Fibroblast of lung (primary cell): ENCODE results near the gene OSBPL6. TPM values are rescaled to one million over a fixed set of nuclear protein-coding genes. Genes with fewer than 3 reads are reported as not detected.

Experiments used
- DNase-seq, 2 donors: peaks; one replicate each; pipeline versions ENCODE4 v3.0.0 to v3.0.0-alpha.2; 2010; ENCODE audit warnings: low read depth in 2 of 2
- H2AFZ ChIP-seq: 2 replicates; pipeline ENCODE4 v1.5.1; 2012; ENCODE audit warnings: low read length, control low read depth, inconsistent platforms
- H3K27ac ChIP-seq: 2 replicates; pipeline ENCODE4 v1.5.1; 2011; ENCODE audit warnings: low read length, control low read depth; ENCODE audit not compliant: insufficient read depth
- H3K27me3 ChIP-seq: 2 replicates; pipeline ENCODE4 v1.5.1; 2011; ENCODE audit warnings: mild to moderate bottlenecking, low read length; ENCODE audit not compliant: control insufficient read depth, insufficient read depth
- H3K36me3 ChIP-seq: 2 replicates; pipeline ENCODE4 v1.5.1; 2011; ENCODE audit warnings: low read length; ENCODE audit not compliant: control insufficient read depth, insufficient read depth
- H3K4me1 ChIP-seq: 2 replicates; pipeline ENCODE4 v1.5.1; 2011; ENCODE audit warnings: low read length; ENCODE audit not compliant: control insufficient read depth, insufficient read depth; ENCODE audit errors: extremely low read depth
- H3K4me2 ChIP-seq: 2 replicates; pipeline ENCODE4 v1.5.1; 2011; ENCODE audit warnings: low read length, control low read depth; ENCODE audit not compliant: insufficient read depth; ENCODE audit errors: extremely low read depth
- H3K4me3 ChIP-seq, 4 experiments: fragments of 200-600 bp in 1 of 4; sonication (generic) in 1 of 4; replicated peaks in 1 of 4; 2 replicates each; pipeline ENCODE4 v1.5.1; 2011 to 2016; ENCODE audit warnings: low read length in 4 of 4, low read depth in 3 of 4, mild to moderate bottlenecking in 3 of 4, control low read depth in 2 of 4, inconsistent platforms in 1 of 4, mixed read lengths in 1 of 4; ENCODE audit not compliant: insufficient read depth in 1 of 4; ENCODE audit errors: control extremely low read depth in 1 of 4
- H3K79me2 ChIP-seq: 2 replicates; pipeline ENCODE4 v1.5.1; 2012; ENCODE audit warnings: mild to moderate bottlenecking, low read length, inconsistent platforms; ENCODE audit not compliant: control insufficient read depth, insufficient read depth
- H3K9ac ChIP-seq: 2 replicates; pipeline ENCODE4 v1.5.1; 2011; ENCODE audit warnings: mild to moderate bottlenecking, low read length, control low read depth; ENCODE audit not compliant: insufficient read depth
- H3K9me3 ChIP-seq: 2 replicates; pipeline ENCODE4 v1.5.1; 2012; ENCODE audit warnings: low read depth, low read length; ENCODE audit not compliant: control insufficient read depth, insufficient read depth
- H4K20me1 ChIP-seq: 2 replicates; pipeline ENCODE4 v1.5.1; 2011; ENCODE audit warnings: low read length; ENCODE audit not compliant: control insufficient read depth, insufficient read depth; ENCODE audit errors: extremely low read depth
- EZH2 ChIP-seq: IDR thresholded peaks from 2 replicates; pipeline ENCODE4 v1.5.1; 2012; ENCODE audit warnings: low read length, control low read depth, mild to moderate bottlenecking; ENCODE audit errors: missing control alignments
- polyA plus RNA-seq, 2 donors: library from polyadenylated mRNA; depleted of rRNA in 1 of 2; stranded (reverse) in 1 of 2; unstranded in 1 of 2; fragments of >200 nt; gene quantifications; 2 replicates each; pipeline ENCODE4 v1.2.1, GENCODE V29; 2011 to 2012; ENCODE audit warnings: missing spikeins in 1 of 2
- total RNA-seq: library from RNA; depleted of rRNA; stranded (reverse); fragments of >200 nt; gene quantifications from 2 replicates; pipeline ENCODE4 v1.2.1, GENCODE V29; 2014
- TF ChIP-seq, protein P1 (sequence below), 2 donors: IDR thresholded peaks in 1 of 2; conservative IDR thresholded peaks in 1 of 2; 1 replicate in 1 of 2; 2 replicates in 1 of 2; pipeline ENCODE4 v1.5.1; 2011 to 2012; ENCODE audit warnings: low read length in 2 of 2, control low read depth in 1 of 2, inconsistent platforms in 1 of 2, low read depth in 1 of 2, mild to moderate bottlenecking in 1 of 2

OSBPL6 gene
- total and polyA plus RNA-seq, 2 donors (not counting 1 experiment from before 2014, with no cell fraction given): 1.0 to 5.3 TPM

- H3K4me2 ChIP-seq: no peak overlapping the region
- no peaks in the 10 kb centered on the region for H3K9me3 ChIP-seq
- no peak overlapping the region for H3K27ac ChIP-seq
- no peaks in the 10 kb centered on the region for H3K79me2 ChIP-seq
- TF ChIP-seq, protein P1, sequence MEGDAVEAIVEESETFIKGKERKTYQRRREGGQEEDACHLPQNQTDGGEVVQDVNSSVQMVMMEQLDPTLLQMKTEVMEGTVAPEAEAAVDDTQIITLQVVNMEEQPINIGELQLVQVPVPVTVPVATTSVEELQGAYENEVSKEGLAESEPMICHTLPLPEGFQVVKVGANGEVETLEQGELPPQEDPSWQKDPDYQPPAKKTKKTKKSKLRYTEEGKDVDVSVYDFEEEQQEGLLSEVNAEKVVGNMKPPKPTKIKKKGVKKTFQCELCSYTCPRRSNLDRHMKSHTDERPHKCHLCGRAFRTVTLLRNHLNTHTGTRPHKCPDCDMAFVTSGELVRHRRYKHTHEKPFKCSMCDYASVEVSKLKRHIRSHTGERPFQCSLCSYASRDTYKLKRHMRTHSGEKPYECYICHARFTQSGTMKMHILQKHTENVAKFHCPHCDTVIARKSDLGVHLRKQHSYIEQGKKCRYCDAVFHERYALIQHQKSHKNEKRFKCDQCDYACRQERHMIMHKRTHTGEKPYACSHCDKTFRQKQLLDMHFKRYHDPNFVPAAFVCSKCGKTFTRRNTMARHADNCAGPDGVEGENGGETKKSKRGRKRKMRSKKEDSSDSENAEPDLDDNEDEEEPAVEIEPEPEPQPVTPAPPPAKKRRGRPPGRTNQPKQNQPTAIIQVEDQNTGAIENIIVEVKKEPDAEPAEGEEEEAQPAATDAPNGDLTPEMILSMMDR (conservative IDR thresholded peaks at IDR 0.05 in 1 of 2, IDR thresholded peaks at IDR 0.05 in 1 of 2; ENCODE audit: low read depth in 1 of 2, low read length in 2 of 2): no peak
- no peak for TF ChIP-seq EZH2
- DNase-seq: peak in 1 of 2 donors; percentile 39
- H3K4me1 ChIP-seq: no peaks in the 10 kb centered on the region
- H3K36me3 ChIP-seq: no peaks in the 10 kb centered on the region
- H2AFZ ChIP-seq: no peak overlapping the region
- H3K9ac ChIP-seq: no peak overlapping the region
- no peaks in the 10 kb centered on the region for H3K27me3 ChIP-seq
- H4K20me1 ChIP-seq: no peaks in the 10 kb centered on the region
- no peak overlapping the region for H3K4me3 ChIP-seq
Observed at GRCh38 chr2:178233428-178233827, 39.1 kb downstream of the OSBPL6 start.

- H3K36me3 ChIP-seq: no peaks in the 10 kb centered on the region
- H3K79me2 ChIP-seq: no peaks in the 10 kb centered on the region
- no peaks in the 10 kb centered on the region for H4K20me1 ChIP-seq
- no peak overlapping the region for H3K4me3 ChIP-seq
- H3K9ac ChIP-seq: no peak overlapping the region
- DNase-seq: peak in 1 of 2 donors; percentile 34
- no peaks in the 10 kb centered on the region for H3K4me1 ChIP-seq
- H3K27me3 ChIP-seq: no peaks in the 10 kb centered on the region
- no peak overlapping the region for H2AFZ ChIP-seq
- no peak overlapping the region for H3K4me2 ChIP-seq
- TF ChIP-seq, protein P1 (conservative IDR thresholded peaks at IDR 0.05 in 1 of 2, IDR thresholded peaks at IDR 0.05 in 1 of 2; ENCODE audit: low read depth in 1 of 2, low read length in 2 of 2): no peak
- TF ChIP-seq EZH2: no peak
- H3K9me3 ChIP-seq: no peaks in the 10 kb centered on the region
- no peak overlapping the region for H3K27ac ChIP-seq
Observed at GRCh38 chr2:178234648-178235047, 40.3 kb downstream of the OSBPL6 start.

GRCh38 chr2:178237488-178238153 lies 43.3 kb downstream of the OSBPL6 start:
- Histone ChIP-seq H3K79me2 (no peaks in the 10 kb centered on the region), H4K20me1 (no peaks in the 10 kb centered on the region), H3K27me3 (no peaks in the 10 kb centered on the region), H3K4me2 (no peak overlapping the region), H3K9ac (no peak overlapping the region), H3K4me3 (no peak overlapping the region), H2AFZ (no peak overlapping the region), H3K27ac (no peak overlapping the region), H3K9me3 (no peaks in the 10 kb centered on the region), H3K36me3 (no peaks in the 10 kb centered on the region), H3K4me1 (no peaks in the 10 kb centered on the region)
- TF ChIP-seq, protein P1 (conservative IDR thresholded peaks at IDR 0.05 in 1 of 2, IDR thresholded peaks at IDR 0.05 in 1 of 2; ENCODE audit: low read depth in 1 of 2, low read length in 2 of 2): no peak
- TF ChIP-seq EZH2: no peak
- peak in 1 of 2 donors; percentile 65 for DNase-seq
